Stomach (tissue), 4 donors: ENCODE results near the gene USP24.

Source experiments
- CTCF ChIP-seq, 7 experiments: fragments of 450-650 bp in 4 of 7; fragments of 200-600 bp in 3 of 7; sonication (generic) in 3 of 7; IDR thresholded peaks; one replicate each; pipeline ENCODE4 v1.5.1; 2016 to 2019; ENCODE audit warnings: antibody characterized with exemption in 7 of 7, control low read depth in 2 of 7, mild to moderate bottlenecking in 1 of 7
- POLR2A ChIP-seq, 4 donors: fragments of 450-650 bp; IDR thresholded peaks; one replicate each; pipeline ENCODE4 v1.6.1; 2016; ENCODE audit warnings: antibody characterized with exemption in 4 of 4, control low read depth in 2 of 4, mild to moderate bottlenecking in 1 of 4, moderate library complexity in 1 of 4

GRCh38 chr1:55147524-55147923, 67.6 kb downstream of the USP24 start:
- TF ChIP-seq POLR2A (IDR thresholded peaks at IDR 0.05) (no peak), CTCF (IDR thresholded peaks at IDR 0.05) (no peak)
